Measurements from ENCODE around the gene PRADC1. TPM values are rescaled to one million over a fixed set of nuclear protein-coding genes. Genes with fewer than 3 reads are reported as not detected.
A peak's percentile ranks its signal among the peaks of the same experiment; 100 is the strongest.
"Not testable (repeated sequence)": the region's sequence is repeated elsewhere in the genome, so short reads cannot be mapped to it uniquely, and the experiment has no call there.

Gene PRADC1
- total RNA-seq, 2 donors from 2014 or later, result 11.7 to 21.4 TPM

GRCh38 chr2:73263540-73264331 lies 30.7 kb upstream of the PRADC1 start:
- ATAC-seq, result no peak
- TF ChIP-seq POLR2A (IDR thresholded peaks at IDR 0.05), result no peak
- TF ChIP-seq, protein P1, sequence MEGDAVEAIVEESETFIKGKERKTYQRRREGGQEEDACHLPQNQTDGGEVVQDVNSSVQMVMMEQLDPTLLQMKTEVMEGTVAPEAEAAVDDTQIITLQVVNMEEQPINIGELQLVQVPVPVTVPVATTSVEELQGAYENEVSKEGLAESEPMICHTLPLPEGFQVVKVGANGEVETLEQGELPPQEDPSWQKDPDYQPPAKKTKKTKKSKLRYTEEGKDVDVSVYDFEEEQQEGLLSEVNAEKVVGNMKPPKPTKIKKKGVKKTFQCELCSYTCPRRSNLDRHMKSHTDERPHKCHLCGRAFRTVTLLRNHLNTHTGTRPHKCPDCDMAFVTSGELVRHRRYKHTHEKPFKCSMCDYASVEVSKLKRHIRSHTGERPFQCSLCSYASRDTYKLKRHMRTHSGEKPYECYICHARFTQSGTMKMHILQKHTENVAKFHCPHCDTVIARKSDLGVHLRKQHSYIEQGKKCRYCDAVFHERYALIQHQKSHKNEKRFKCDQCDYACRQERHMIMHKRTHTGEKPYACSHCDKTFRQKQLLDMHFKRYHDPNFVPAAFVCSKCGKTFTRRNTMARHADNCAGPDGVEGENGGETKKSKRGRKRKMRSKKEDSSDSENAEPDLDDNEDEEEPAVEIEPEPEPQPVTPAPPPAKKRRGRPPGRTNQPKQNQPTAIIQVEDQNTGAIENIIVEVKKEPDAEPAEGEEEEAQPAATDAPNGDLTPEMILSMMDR (IDR thresholded peaks at IDR 0.05), result no peak

GRCh38 chr2:73262691-73263429 lies 29.8 kb upstream of the PRADC1 start:
- 89 to 91% methylated on average over 17 to 18 of the region's 18 CpGs for WGBS, 2 donors
- H3K4me1 ChIP-seq; DNase-seq; intact Hi-C loops (cut with DNase I); H3K9me3 ChIP-seq; H3K27me3 ChIP-seq; H3K36me3 ChIP-seq (replicated peaks in 1 of 2; ENCODE audit: insufficient read depth in 1 of 2, low read depth in 2 of 2); ATAC-seq; H3K4me3 ChIP-seq; H3K27ac ChIP-seq: not testable (repeated sequence)

More at GRCh38 chr2:73263540-73264331, 30.7 kb upstream of the PRADC1 start:
- Histone ChIP-seq H3K9me3 (peaks cover 0 to 3% (median 0%) of the 10 kb centered on the region in 3 donors), H3K4me1 (peaks cover 5% of the 10 kb centered on the region), H3K27me3 (peaks cover 0 to 3% of the 10 kb centered on the region in 2 donors), H3K27ac (no peak overlapping the region), H3K36me3 (replicated peaks in 1 of 2; ENCODE audit: insufficient read depth in 1 of 2, low read depth in 2 of 2) (no peaks in the 10 kb centered on the region), H3K4me3 (no peak overlapping the region)
- no peak for DNase-seq
- 81 to 88% methylated on average over 13 to 16 of the region's 16 CpGs for WGBS, 2 donors
- intact Hi-C loops (cut with DNase I), result no loop called here

DNA sequence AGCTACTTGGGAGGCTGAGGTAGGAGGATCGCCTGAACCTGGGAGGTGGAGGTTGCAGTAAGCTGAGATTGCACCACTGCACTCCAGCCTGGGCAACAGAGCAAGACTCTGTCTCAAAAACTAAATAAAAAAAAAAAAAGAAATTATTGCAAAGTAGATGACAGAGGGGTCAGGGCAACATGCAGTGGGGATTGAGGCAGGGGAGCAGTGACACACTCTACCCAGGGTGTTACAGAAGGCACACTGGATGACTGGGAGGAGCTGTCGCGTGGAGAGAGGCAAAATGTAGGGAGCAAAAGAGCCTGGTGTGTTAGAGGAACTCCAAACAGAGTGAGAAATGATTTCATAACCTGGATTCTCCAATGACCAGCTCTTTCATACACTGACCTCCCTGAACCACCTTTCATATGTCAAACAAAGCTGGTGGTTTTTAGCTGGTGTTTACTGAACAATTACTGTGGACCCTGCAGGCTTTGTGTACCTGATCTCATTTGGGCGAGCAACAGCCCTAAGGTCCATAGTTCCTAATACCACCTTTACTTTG lies 29.1 kb upstream of the PRADC1 start:
- DNase-seq (no peak), ATAC-seq (no peak)
- TF ChIP-seq, protein P1 (IDR thresholded peaks at IDR 0.05), result no peak
- no peak for TF ChIP-seq POLR2A (IDR thresholded peaks at IDR 0.05)
- Histone ChIP-seq H3K4me1 (no peaks in the 10 kb centered on the region), H3K27me3 (no peaks in the 10 kb centered on the region), H3K9me3 (no peaks in the 10 kb centered on the region), H3K36me3 (replicated peaks in 1 of 2; ENCODE audit: insufficient read depth in 1 of 2, low read depth in 2 of 2) (no peaks in the 10 kb centered on the region), H3K27ac (no peak overlapping the region), H3K4me3 (no peak overlapping the region)
- intact Hi-C loops (cut with DNase I), result no loop called here
- 87 to 93% methylated on average over 4 of the region's 4 CpGs for WGBS, 2 donors

GRCh38 chr2:73260338-73260984 lies 27.4 kb upstream of the PRADC1 start:
- intact Hi-C loops (cut with DNase I), result no loop called here
- H3K27ac ChIP-seq, result no peak overlapping the region
- H3K9me3 ChIP-seq, result no peaks in the 10 kb centered on the region
- no peak overlapping the region for H3K4me3 ChIP-seq
- ATAC-seq (peak; percentile 71), DNase-seq (peak; percentile 55 to 67 (median 60))
- H3K27me3 ChIP-seq, result no peaks in the 10 kb centered on the region
- TF ChIP-seq, protein P1 (IDR thresholded peaks at IDR 0.05), result peak in 6 of 7 experiments; percentile 22 to 59 (median 47)
- no peak for TF ChIP-seq POLR2A (IDR thresholded peaks at IDR 0.05)
- no peaks in the 10 kb centered on the region for H3K36me3 ChIP-seq (replicated peaks in 1 of 2; ENCODE audit: insufficient read depth in 1 of 2, low read depth in 2 of 2)
- 27 to 34% methylated on average over 4 to 16 of the region's 17 CpGs for WGBS, 2 donors
- no peaks in the 10 kb centered on the region for H3K4me1 ChIP-seq

All from body of pancreas (tissue), 4 donors.